Cardiac fibroblast (primary cell): Measurements from ENCODE around the gene DNA2.
"Not testable (repeated sequence)": the region's sequence is repeated elsewhere in the genome, so short reads cannot be mapped to it uniquely, and the experiment has no call there.

Experiments
- DNase-seq, 2 donors: peaks; one replicate each; pipeline versions ENCODE4 v3.0.0 to v3.0.0-alpha.2; 2010; ENCODE audit warnings: low read depth in 2 of 2
- H3K4me3 ChIP-seq, 2 donors: replicated peaks in 1 of 2; 1 replicate in 1 of 2; 2 replicates in 1 of 2; pipeline ENCODE4 v1.5.1; 2011; ENCODE audit warnings: low read depth in 2 of 2, low read length in 2 of 2, mild to moderate bottlenecking in 2 of 2, moderate library complexity in 1 of 2
- CTCF ChIP-seq: IDR thresholded peaks from one replicate; pipeline ENCODE4 v1.5.1; 2011; ENCODE audit warnings: low read depth, mild to moderate bottlenecking, low read length, inconsistent platforms

DNA2 gene

GRCh38 chr10:68471586-68472408, at the start of gene DNA2:
DNA2 (minus strand) TSS chr10:68471973; CDS start chr10:68471864, 109 bp downstream.
- TF ChIP-seq CTCF: no peak
- DNase-seq: peak; percentile 58 to 65
- H3K4me3 ChIP-seq: peak within 1 kb of the TSS; percentile 73 to 80

- not testable (repeated sequence) for H3K4me3 ChIP-seq, DNase-seq
Measured at GRCh38 chr10:68518609-68519008, 46.8 kb upstream of the DNA2 start.

DNA sequence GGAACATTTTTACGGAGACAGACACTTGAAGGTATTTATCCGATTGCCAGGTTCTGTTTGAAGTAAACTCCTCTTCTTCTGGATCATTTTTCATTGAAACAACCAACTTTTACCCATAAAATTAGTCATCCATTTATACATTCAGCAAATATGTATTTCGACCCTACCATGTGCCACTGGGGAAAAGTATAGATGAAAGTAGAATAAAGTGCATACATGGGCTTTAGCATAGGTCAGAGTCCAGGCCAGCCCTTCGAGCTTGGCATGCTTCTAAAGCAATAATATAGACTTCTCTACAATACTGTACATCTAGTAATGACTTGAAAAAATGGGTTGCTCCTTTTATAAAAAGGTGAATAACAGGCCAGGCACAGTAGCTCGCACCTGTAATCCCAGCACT, 45.4 kb upstream of the DNA2 start:
- no peak for TF ChIP-seq CTCF
- peak in 1 of 2 donors; percentile 16 for DNase-seq
- no peak overlapping the region for H3K4me3 ChIP-seq

GRCh38 chr10:68516766-68517165, 45.0 kb upstream of the DNA2 start:
- no peak overlapping the region for H3K4me3 ChIP-seq
- TF ChIP-seq CTCF: no peak
- DNase-seq: peak; percentile 54 to 66

- DNase-seq, H3K4me3 ChIP-seq: not testable (repeated sequence)
Measured at GRCh38 chr10:68516216-68516615, 44.4 kb upstream of the DNA2 start.

- DNase-seq: no peak
- no peak overlapping the region for H3K4me3 ChIP-seq
- no peak for TF ChIP-seq CTCF
Measured at GRCh38 chr10:68508090-68508489, 36.3 kb upstream of the DNA2 start.

DNA sequence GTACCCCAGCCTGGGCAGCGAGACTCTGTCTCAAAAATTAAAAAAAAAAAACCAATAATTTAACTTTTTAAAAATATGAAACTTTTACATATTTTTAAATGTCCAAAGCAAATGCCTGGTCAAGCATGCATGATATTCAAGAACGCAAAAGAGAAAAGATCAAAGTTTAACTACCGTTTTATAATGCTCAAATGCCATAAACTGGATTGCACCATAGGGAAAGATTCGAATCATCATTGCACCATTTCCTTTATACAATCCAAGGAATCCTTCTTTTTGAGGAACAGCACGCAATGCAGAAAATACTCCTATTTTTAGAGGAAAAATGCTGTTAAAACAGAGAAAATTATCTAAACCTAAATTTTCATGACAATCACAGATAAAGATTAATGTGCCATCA, 34.6 kb upstream of the DNA2 start:
- no peak overlapping the region for H3K4me3 ChIP-seq
- DNase-seq: peak in 1 of 2 donors; percentile 13
- TF ChIP-seq CTCF: no peak

GRCh38 chr10:68502846-68503245, 31.1 kb upstream of the DNA2 start:
- DNase-seq: no peak
- no peak for TF ChIP-seq CTCF
- H3K4me3 ChIP-seq: no peak overlapping the region
